Activated CD4-positive, CD25-positive, alpha-beta regulatory T cell (primary cell): ENCODE results near the gene ROBO2.

Experiments
- DNase-seq, 4 experiments: peaks; one replicate each; lab custom pipeline; 2025; lab: John Stamatoyannopoulos, UW

The ROBO2 gene

GRCh38 chr3:77052051-77052501 lies 12.2 kb downstream of the ROBO2 start:
- DNase-seq = no peak

DNA sequence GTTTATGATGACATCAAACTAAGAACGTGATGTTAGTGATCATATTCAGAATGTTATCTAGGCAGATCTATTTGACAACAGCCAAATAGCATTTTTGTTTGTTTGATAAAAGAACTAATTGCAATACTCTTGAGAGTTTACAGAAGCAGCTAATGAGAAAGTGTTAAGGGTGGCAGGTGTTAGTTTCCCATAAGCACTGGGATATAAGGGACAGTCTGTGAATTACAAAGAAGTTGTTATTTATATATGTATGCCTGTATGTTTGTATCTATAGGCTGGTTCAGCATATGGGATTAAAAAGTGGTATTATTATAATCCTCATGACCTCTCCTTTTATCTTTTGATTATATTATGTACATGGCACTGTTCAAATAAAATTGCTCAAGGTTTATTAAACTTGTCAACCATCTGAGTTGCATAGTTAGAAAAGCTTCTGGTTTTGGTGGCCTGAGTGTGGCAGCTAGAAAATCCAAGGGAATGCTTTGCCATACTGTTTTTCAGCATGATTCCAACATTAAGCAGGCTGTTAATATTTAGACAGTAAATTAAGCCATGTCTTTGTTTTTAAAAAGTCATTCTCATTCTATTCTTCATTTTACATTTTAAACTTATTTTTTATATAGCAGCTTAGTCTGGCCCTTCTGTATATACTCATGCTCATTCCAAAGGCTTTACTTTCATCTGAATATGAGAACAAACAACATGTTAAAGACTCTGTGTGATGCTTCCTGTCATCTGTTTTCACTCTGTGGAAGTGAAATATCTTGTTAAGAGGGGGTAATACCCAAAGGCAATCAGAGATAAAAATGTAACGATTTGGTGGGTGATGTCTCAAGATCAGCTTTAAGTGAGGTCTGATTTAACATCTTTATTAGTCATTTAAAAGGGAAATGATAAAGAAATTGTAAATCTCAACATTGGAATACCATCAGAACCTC lies 13.1 kb downstream of the ROBO2 start:
- DNase-seq = no peak

- DNase-seq = no peak
Observed at GRCh38 chr3:77053795-77054194, 13.9 kb downstream of the ROBO2 start.

GRCh38 chr3:77055841-77056341 lies 16.0 kb downstream of the ROBO2 start:
- no peak for DNase-seq

- no peak for DNase-seq
Observed at GRCh38 chr3:77059354-77059753, 19.5 kb downstream of the ROBO2 start.

GRCh38 chr3:77063423-77063822 lies 23.5 kb downstream of the ROBO2 start:
- DNase-seq = no peak

DNA sequence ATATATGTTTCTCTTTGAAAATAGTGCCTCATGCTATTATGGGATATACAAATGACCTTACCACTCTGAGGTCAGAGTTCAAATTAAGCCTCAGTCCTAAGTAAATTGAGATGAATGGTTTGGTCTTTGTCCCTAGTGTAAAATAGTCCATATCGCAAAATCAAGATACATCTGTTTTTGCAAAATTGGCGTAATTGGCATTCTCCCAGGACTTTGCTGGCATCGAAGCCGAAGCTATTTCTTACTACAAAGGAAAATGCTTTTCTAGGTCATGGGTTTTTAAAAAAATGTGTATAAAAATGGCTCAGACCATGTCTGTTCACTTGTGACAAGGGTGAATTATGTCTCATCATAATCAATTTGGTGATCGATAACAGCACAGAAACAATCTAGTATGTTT lies 25.9 kb downstream of the ROBO2 start:
- no peak for DNase-seq

GRCh38 chr3:77066829-77067228 lies 26.9 kb downstream of the ROBO2 start:
- DNase-seq = no peak

- no peak for DNase-seq
Observed at GRCh38 chr3:77068808-77069207, 28.9 kb downstream of the ROBO2 start.

DNA sequence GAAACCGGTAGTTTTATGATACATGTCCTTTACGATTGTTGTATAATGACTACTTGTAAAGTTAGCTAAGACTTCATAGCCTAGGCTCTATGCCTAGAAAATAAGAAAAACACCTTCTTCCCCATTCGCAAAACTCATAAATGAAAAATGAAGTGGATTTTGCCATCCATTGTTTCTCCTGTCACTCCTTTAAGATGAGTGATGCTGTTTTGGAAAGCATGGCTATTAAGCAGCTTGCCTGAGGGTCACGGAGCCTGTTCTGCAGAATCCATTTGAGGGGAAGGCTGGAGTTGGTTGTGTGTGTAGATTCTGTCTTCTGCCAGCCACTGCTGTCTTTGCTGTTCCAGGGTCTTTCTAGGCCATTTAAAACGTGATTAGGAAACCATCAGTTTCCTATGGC lies 31.5 kb downstream of the ROBO2 start:
- DNase-seq = no peak

- no peak for DNase-seq
Observed at GRCh38 chr3:77071809-77072208, 31.9 kb downstream of the ROBO2 start.

DNA sequence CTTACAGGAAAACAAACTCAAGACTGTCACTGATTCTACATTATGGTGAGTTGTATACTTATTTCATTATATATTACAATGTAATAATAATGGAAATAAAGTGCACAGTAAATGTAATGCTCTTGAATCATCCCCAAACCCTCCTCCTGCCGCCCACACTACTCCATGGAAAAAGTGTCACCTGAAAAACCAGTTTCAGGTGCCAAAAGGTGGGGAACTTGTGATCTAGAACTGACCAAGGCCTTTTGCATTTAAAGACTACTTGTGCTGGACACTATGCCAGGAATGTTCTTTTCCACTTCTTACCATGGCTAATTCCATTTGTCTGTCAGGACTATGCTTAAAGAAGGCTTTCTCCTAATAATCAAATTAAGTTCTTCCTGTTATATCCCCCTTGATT lies 32.3 kb downstream of the ROBO2 start:
- DNase-seq = no peak

GRCh38 chr3:77078279-77078678 lies 38.4 kb downstream of the ROBO2 start:
- DNase-seq = no peak

DNA sequence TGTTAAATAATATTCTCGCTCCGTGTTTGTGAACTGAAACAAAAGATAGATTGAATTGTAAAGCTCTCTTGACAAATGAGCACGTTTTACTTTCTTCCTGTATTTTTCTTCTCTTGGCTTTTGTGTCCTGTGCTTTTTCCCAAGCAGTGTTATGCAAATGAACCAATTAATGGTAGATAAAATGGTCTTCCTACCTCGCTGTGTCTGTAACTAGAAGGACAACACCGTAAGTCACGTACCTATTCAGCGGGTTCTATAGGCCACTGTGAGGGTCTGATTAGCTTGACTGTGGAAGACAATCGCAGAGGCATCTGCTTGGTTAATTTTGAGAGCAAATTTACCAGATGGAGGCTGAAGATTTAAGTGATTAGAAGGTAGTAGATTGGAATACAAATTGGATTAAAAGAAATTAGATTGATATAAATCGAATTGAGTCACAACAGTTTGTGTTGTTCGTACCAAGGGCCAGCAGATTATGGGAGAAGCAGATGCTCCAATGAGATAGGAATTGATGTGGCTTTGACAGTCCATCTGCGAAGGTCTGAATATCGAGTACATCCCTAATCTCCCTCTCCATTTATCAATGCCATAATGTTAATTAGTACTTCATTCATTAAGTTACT lies 40.2 kb downstream of the ROBO2 start:
- no peak for DNase-seq

DNA sequence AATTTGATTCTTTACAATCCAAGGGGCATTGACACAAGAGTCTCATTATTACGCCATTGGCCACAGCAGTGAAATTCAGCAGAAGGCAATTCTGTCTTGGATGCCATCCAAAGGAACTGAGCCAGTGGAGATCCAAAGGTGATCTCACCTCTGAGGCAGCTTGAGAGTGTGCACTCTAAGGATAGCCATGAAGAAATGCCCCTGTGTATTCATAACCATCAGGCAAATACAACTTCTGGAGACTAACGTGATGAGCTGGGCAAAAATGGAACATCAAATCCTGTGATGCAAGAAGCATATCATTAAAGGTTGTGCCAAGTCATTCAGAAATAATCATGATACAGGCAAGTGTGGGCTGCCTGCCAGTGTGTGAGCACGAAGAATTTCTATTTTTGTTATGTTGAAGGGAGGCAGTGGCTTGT lies 41.4 kb downstream of the ROBO2 start:
- DNase-seq = no peak

GRCh38 chr3:77084511-77084910 lies 44.6 kb downstream of the ROBO2 start:
- DNase-seq = no peak

DNA sequence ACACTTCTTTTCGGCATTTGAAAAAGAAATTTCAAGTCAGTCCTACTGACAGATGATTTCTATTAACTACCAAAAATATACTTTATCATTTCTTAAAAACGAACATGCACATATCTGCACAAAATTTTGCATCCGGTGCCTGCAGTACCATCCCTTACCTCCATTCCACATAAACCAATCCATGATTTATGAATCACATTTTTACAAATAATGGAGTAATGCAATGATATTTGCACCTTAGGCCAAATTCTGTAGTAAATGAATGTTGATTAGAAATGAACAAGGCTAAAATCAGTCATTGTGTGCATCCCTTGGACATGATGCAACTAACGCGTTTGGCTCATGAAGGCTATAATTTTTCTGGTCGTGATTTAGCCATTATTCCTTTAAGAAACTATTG lies 46.5 kb downstream of the ROBO2 start:
- DNase-seq = no peak

GRCh38 chr3:77091809-77092208 lies 51.9 kb downstream of the ROBO2 start:
- no peak for DNase-seq

- no peak for DNase-seq
Observed at GRCh38 chr3:77093101-77093500, 53.2 kb downstream of the ROBO2 start.

DNA sequence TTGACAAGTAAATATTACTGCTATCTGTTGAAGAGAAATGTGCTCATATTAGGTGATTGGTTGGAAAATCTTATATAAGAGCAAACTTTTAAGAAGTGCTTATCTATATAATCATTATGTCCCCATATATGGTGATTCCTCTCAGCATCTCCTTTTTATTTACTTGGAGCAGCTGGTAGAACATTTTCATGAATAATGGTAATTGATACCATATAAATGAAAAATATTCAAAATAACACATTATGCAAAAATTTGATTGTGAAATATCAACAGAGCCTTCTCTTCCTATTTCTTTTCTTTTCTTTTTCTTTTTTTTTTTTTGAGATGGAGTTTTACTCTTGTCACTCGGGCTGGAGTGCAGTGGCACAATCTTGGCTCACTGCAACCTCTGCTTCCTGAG lies 56.2 kb downstream of the ROBO2 start:
- no peak for DNase-seq

- no peak for DNase-seq
Observed at GRCh38 chr3:77096966-77097890, 57.3 kb downstream of the ROBO2 start.
